ENCODE data around the gene PRICKLE2. TPM values are rescaled to one million over a fixed set of nuclear protein-coding genes. Genes with fewer than 3 reads are reported as not detected.

PRICKLE2 gene
- total RNA-seq, 1 experiment from 2014 or later, result 1.9 TPM

- Mint-ChIP-seq H3K4me1 (ENCODE audit: low read depth, unreplicated experiment) (no peaks in the 10 kb centered on the region), H3K27ac (ENCODE audit: unreplicated experiment) (no peak overlapping the region), H3K4me3 (ENCODE audit: low read depth, unreplicated experiment) (no peak overlapping the region), H3K27me3 (ENCODE audit: unreplicated experiment) (peaks cover 12% of the 10 kb centered on the region), H3K36me3 (ENCODE audit: insufficient read depth, unreplicated experiment) (no peaks in the 10 kb centered on the region), H3K9me3 (ENCODE audit: low read depth, unreplicated experiment) (peaks cover 2% of the 10 kb centered on the region)
- intact Hi-C loops (cut with micrococcal nuclease; ENCODE audit: unreplicated experiment), result no loop called here
- CTCF ChIA-PET, result no interaction called here
- no peak for DNase-seq
- BruUV-seq (replicated peaks), result no TSS peak
- TF ChIP-seq, protein P1, sequence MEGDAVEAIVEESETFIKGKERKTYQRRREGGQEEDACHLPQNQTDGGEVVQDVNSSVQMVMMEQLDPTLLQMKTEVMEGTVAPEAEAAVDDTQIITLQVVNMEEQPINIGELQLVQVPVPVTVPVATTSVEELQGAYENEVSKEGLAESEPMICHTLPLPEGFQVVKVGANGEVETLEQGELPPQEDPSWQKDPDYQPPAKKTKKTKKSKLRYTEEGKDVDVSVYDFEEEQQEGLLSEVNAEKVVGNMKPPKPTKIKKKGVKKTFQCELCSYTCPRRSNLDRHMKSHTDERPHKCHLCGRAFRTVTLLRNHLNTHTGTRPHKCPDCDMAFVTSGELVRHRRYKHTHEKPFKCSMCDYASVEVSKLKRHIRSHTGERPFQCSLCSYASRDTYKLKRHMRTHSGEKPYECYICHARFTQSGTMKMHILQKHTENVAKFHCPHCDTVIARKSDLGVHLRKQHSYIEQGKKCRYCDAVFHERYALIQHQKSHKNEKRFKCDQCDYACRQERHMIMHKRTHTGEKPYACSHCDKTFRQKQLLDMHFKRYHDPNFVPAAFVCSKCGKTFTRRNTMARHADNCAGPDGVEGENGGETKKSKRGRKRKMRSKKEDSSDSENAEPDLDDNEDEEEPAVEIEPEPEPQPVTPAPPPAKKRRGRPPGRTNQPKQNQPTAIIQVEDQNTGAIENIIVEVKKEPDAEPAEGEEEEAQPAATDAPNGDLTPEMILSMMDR (IDR thresholded peaks at IDR 0.05; ENCODE audit: unreplicated experiment), result no peak
Observed at GRCh38 chr3:64108231-64108630, 117.0 kb downstream of the PRICKLE2 start.

DNA sequence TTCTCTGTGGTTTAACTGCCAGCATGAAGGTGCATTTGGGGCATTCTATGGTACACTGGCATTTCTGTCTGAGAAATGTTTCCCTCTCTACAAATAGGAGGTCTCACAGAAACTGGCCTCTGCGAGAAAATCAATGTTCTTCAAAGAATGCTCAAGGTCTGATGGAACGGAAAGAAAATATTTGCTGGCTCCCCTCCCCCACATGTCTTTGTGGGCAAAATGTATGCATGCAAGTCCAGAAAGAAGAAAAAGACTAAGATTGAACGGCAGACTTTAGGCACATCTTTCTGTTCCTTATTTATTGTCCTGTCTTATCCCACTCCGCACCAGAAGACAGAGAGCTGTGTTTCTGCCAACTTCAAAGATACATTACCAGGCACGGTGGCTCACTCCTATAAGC, 118.1 kb downstream of the PRICKLE2 start:
- DNase-seq, result no peak
- CTCF ChIA-PET, result no interaction called here
- Mint-ChIP-seq H3K27me3 (ENCODE audit: unreplicated experiment) (peaks cover 5% of the 10 kb centered on the region), H3K9me3 (ENCODE audit: low read depth, unreplicated experiment) (peaks cover under 1% of the 10 kb centered on the region), H3K36me3 (ENCODE audit: insufficient read depth, unreplicated experiment) (no peaks in the 10 kb centered on the region), H3K4me1 (ENCODE audit: low read depth, unreplicated experiment) (no peaks in the 10 kb centered on the region), H3K27ac (ENCODE audit: unreplicated experiment) (no peak overlapping the region), H3K4me3 (ENCODE audit: low read depth, unreplicated experiment) (no peak overlapping the region)
- intact Hi-C loops (cut with micrococcal nuclease; ENCODE audit: unreplicated experiment), result no loop called here
- no TSS peak for BruUV-seq (replicated peaks)
- TF ChIP-seq, protein P1 (IDR thresholded peaks at IDR 0.05; ENCODE audit: unreplicated experiment), result no peak

GRCh38 chr3:64105816-64106215, 119.5 kb downstream of the PRICKLE2 start:
- intact Hi-C loops (cut with micrococcal nuclease; ENCODE audit: unreplicated experiment), result no loop called here
- TF ChIP-seq, protein P1 (IDR thresholded peaks at IDR 0.05; ENCODE audit: unreplicated experiment), result no peak
- Mint-ChIP-seq H3K4me3 (ENCODE audit: low read depth, unreplicated experiment) (no peak overlapping the region), H3K27me3 (ENCODE audit: unreplicated experiment) (no peaks in the 10 kb centered on the region), H3K4me1 (ENCODE audit: low read depth, unreplicated experiment) (no peaks in the 10 kb centered on the region), H3K27ac (ENCODE audit: unreplicated experiment) (no peak overlapping the region), H3K9me3 (ENCODE audit: low read depth, unreplicated experiment) (no peaks in the 10 kb centered on the region), H3K36me3 (ENCODE audit: insufficient read depth, unreplicated experiment) (no peaks in the 10 kb centered on the region)
- no TSS peak for BruUV-seq (replicated peaks)
- no peak for DNase-seq
- CTCF ChIA-PET, result interaction anchor here (0.6 kb wide), 1 partner anchor 36 kb away, joined by 3 read pairs; no protein-coding TSS in a partner anchor

DNA sequence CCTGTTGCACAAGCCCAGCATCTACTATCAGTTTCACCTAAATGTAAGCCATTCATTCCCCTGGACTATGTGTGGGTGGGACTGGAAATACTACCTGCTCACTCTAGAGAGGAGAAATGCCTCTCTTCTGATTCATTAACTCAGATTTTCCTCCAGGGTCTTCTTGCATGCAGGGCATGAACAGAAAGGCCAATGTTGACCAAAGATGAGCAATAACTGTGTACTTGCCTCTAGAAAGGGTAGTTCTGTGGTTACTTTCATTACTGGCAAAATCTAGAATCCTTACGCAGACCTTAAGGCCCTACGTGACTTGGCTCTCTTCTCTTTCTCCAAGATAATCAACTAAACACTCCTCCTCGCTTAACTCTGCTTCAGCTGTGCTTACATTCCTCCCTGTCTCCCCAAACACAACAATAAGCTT, 120.6 kb downstream of the PRICKLE2 start:
- H3K4me1 Mint-ChIP-seq (ENCODE audit: low read depth, unreplicated experiment), result no peaks in the 10 kb centered on the region
- CTCF ChIA-PET, result interaction anchor here (0.6 to 1.3 kb wide), 3 partner anchors 10 to 120 kb away, joined by 3 to 8 read pairs (median 3); no protein-coding TSS in a partner anchor
- H3K27ac Mint-ChIP-seq (ENCODE audit: unreplicated experiment), result no peak overlapping the region
- no peaks in the 10 kb centered on the region for H3K27me3 Mint-ChIP-seq (ENCODE audit: unreplicated experiment)
- H3K36me3 Mint-ChIP-seq (ENCODE audit: insufficient read depth, unreplicated experiment), result no peaks in the 10 kb centered on the region
- no TSS peak for BruUV-seq (replicated peaks)
- no peak overlapping the region for H3K4me3 Mint-ChIP-seq (ENCODE audit: low read depth, unreplicated experiment)
- TF ChIP-seq, protein P1 (IDR thresholded peaks at IDR 0.05; ENCODE audit: unreplicated experiment), result no peak
- no peak for DNase-seq
- intact Hi-C loops (cut with micrococcal nuclease; ENCODE audit: unreplicated experiment), result no loop called here
- no peaks in the 10 kb centered on the region for H3K9me3 Mint-ChIP-seq (ENCODE audit: low read depth, unreplicated experiment)

Measured in Calu3 (cell line).